IPS-20b (cell line): ENCODE measurements around the gene APBA3.

Experiments used
- H3K27ac ChIP-seq: one replicate; pipeline ENCODE4 v1.5.1; 2013; ENCODE audit warnings: low read length
- H3K27me3 ChIP-seq: 2 replicates; pipeline ENCODE4 v1.6.1; 2013; ENCODE audit warnings: mild to moderate bottlenecking, low read length, inconsistent platforms; ENCODE audit not compliant: insufficient read depth
- H3K36me3 ChIP-seq: 2 replicates; pipeline ENCODE4 v1.6.1; 2013; ENCODE audit warnings: low read depth, mild to moderate bottlenecking, inconsistent platforms, low read length, moderate library complexity; ENCODE audit not compliant: insufficient read depth
- H3K4me1 ChIP-seq: 2 replicates; pipeline ENCODE4 v1.6.1; 2013; ENCODE audit warnings: mild to moderate bottlenecking, control low read depth, inconsistent platforms, low read length, moderate library complexity; ENCODE audit not compliant: insufficient read depth
- H3K4me3 ChIP-seq: 2 replicates; pipeline ENCODE4 v1.5.1; 2013; ENCODE audit warnings: mild to moderate bottlenecking, low read length, inconsistent platforms
- H3K9ac ChIP-seq: 2 replicates; pipeline ENCODE4 v1.6.1; 2013; ENCODE audit warnings: low read depth, mild to moderate bottlenecking, inconsistent platforms, low read length, moderate library complexity
- H3K9me3 ChIP-seq: 2 replicates; pipeline ENCODE4 v1.6.1; 2013; ENCODE audit warnings: mild to moderate bottlenecking, low read depth, low read length, inconsistent platforms; ENCODE audit not compliant: insufficient read depth

The APBA3 gene, protein sequence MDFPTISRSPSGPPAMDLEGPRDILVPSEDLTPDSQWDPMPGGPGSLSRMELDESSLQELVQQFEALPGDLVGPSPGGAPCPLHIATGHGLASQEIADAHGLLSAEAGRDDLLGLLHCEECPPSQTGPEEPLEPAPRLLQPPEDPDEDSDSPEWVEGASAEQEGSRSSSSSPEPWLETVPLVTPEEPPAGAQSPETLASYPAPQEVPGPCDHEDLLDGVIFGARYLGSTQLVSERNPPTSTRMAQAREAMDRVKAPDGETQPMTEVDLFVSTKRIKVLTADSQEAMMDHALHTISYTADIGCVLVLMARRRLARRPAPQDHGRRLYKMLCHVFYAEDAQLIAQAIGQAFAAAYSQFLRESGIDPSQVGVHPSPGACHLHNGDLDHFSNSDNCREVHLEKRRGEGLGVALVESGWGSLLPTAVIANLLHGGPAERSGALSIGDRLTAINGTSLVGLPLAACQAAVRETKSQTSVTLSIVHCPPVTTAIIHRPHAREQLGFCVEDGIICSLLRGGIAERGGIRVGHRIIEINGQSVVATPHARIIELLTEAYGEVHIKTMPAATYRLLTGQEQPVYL

DNA sequence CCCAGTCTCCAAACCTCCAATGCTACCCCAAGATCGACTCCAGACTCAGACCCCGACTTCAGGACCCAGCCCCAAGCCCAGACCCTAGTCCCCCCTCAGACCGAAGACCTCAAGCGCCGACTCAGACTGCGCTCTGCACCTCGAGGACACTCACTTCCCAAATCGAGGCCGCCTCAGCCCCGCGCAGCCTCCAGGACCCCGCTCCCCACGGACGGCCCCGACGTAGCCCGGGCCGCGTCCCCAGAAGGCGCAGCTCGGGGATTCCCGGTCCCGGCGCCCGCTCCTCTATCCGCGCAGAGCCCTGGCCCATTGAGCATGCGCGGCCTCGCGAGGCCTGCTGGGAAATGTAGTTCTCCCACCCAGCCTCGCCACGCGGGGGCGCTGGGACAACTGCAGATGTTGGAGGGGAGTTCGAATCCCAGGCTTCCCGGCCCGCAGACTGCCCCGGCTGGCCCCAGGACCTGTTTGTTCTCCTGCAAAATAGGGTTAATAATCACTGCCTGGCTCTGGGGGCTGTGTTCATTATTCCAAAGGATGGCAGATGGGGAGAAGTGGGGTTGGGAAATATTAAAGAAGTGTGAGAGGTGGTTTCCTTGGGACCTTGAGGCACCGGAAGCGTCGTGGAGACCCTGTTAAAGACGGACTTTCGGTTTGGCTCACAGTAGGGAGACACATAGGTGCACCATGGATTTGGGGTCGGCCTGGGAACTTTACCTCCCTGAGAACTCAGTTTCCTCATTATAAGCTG is at the start of gene APBA3:
Gene APBA3, minus strand, starts transcription at position 311 of the 748 bp plus-strand sequence. CDS start 1,428 bp downstream, outside the sequence.
- Histone ChIP-seq H3K27me3 (no peaks in the 10 kb centered on the region), H3K4me1 (0 out of 2 replicates have a peak, but pooled peaks cover 4% of the 10 kb centered on the region), H3K9ac (peak within 1 kb of the TSS; percentile 97), H3K4me3 (peak within 1 kb of the TSS; percentile 98), H3K36me3 (peaks cover 20% of the 10 kb centered on the region; the same call in 1 of the 2 replicates), H3K27ac (peak within 1 kb of the TSS; percentile 92), H3K9me3 (no peaks in the 10 kb centered on the region)

DNA sequence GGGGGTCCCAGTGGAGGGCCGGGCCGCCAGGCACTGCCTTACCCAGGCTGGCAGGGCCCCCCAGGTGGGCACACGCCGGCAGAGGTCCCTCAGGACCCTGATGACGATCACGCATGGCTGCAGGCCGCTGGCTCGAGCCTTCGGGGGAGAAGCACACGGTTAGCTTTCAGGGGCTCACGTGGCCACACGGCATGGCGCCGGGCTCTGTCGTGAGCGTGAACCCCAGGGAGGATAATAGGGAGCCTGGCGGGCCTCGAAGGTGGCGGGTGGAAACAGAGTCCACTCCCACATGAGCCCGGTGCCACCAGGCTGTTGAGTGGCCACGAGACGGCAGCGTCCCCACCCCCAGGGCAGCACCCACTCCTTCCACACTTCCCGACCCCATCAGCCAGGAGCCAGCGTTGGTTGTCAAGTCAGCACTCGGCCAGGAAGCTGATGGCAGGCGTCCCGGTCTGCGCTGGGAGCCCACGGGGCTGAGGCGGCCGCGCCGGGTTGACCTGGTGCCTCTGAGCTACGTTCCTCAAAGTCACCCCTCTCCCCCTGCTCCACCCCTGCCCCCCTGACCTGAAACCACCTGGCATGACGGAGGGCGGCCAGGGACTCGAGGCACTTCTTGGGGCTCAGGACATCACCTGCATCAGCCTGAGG is 49.3 kb upstream of the APBA3 start:
- H3K4me3 ChIP-seq, result no peak overlapping the region
- no peak overlapping the region for H3K9ac ChIP-seq
- H3K27ac ChIP-seq, result no peak overlapping the region
- H3K9me3 ChIP-seq, result no peaks in the 10 kb centered on the region; the same call in 1 of the 2 replicates
- H3K27me3 ChIP-seq, result no peaks in the 10 kb centered on the region
- no peaks in the 10 kb centered on the region for H3K36me3 ChIP-seq
- no peaks in the 10 kb centered on the region for H3K4me1 ChIP-seq

DNA sequence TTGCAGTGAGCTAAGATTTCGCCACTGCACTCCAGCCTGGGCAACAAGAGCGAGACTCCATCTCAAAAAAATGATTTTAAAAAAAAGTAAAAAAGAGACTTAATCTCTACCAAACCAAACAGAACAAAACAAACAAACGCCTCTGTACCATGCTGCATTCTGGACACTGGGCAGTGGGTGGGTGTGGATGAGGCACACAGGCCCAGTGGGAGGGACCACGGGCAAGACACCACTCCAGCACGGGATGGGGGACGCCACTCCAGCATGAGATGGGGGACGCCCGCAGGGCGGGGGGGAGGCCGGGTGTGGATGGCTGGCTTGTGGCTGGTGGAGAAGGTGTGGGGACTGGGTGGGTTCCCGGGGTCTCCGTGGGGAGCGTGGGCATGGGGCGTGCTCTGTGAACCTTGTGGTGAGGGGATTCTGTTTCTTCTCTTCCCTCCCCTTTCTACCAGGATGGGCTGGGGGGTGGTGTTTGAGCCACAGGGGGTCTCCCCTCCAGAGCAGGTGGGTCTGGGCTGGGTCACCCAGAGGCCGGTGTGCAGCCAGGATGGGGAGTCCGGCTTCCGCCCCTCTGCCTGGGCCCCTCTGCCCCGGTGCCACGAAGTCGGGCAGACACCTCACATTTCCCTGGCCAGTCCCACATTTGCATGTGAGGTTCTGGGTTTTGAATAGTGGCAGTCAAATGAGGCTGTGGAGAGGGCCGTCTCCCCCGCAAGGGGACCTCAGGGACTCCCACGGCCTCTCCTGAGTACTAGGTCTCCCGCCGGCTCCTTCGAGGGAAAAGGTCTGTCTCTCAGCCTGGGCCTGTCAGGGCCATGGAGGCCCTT is 48.6 kb upstream of the APBA3 start:
- Histone ChIP-seq H3K27ac (no peak overlapping the region), H3K9ac (no peak overlapping the region)

DNA sequence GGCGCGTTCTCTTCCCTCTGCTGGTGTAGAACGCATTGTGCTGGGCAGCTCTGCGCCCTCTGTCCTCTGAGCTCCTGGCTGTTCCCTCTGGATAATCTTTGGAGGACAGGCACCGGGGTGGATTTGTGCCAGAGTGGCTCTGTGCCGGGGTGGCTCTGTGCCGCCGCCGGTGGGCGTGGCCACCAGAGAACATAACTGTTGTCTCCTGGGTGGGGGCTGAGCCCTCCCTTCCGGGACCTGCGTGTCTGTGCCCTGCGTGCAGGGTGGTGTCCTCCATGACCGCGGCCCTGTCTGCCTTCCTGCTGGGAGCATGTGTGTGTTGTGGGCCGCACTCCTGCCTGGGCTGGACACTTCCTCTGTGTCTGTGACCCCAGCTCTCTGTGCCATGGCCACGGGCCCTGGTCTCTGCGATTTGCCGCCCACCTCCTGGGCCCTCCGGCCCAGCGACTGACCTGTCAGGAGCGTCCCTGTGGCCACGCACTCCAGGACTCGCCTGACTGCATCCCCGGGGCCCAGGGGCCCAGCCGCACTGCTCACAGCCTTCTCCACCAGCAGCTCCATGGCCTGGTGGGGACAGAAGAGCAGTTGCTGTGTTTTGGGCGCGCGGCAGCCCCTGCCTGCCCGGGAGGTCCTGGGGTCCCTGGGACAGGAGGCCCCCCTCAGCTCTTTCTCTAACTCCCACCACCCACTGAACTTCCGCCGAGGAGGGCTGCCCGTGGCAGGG is 47.1 kb upstream of the APBA3 start:
- no peak overlapping the region for H3K4me3 ChIP-seq
- no peaks in the 10 kb centered on the region for H3K27me3 ChIP-seq
- no peaks in the 10 kb centered on the region; the same call in 1 of the 2 replicates for H3K9me3 ChIP-seq
- H3K4me1 ChIP-seq, result no peaks in the 10 kb centered on the region
- H3K9ac ChIP-seq, result no peak overlapping the region
- H3K27ac ChIP-seq, result no peak overlapping the region
- H3K36me3 ChIP-seq, result no peaks in the 10 kb centered on the region

More for the DNA sequence above, 48.6 kb upstream of the APBA3 start:
- no peaks in the 10 kb centered on the region for H3K36me3 ChIP-seq
- no peak overlapping the region for H3K4me3 ChIP-seq
- no peaks in the 10 kb centered on the region for H3K4me1 ChIP-seq
- H3K27me3 ChIP-seq, result no peaks in the 10 kb centered on the region
- no peaks in the 10 kb centered on the region; the same call in 1 of the 2 replicates for H3K9me3 ChIP-seq

DNA sequence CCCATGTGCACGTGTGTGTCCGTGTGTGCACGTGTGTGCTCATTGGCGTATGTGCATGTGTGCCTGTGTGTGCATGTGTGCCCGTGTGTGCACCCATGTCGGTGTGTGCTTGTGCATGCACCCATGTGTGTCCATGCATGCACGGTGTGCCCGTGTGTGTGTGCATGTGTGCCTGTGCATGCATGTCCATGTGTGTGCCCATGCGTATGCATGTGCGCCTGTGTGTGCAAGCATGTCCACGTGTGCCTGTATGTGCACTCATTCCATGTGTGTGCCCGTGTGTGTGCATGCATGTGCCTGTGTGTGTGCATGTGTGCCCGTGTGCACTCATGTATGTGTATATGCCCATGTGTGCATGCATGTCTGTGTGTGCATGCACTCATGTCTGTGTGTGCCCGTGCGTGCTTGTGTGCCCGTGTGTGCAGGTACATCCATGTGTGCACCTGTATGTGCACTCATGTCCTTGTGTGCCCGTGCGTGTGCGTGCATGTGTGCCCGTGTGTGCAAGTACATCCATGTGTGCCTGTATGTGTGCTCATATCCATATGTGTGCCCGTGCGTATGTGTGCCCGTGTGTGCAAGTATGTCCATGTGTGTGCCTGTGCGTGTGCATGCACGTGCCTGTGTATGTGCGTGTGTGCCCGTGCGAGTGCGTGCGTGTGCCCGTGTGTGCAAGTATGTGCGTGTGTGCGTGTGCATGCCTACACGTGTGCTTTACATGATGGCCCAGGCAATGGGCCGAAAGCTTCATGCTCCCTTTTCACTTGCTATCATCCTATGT is 46.3 kb upstream of the APBA3 start:
- H3K27me3 ChIP-seq, result peaks cover 4% of the 10 kb centered on the region; the same call in 1 of the 2 replicates
- H3K9me3 ChIP-seq, result no peaks in the 10 kb centered on the region; the same call in 1 of the 2 replicates
- H3K36me3 ChIP-seq, result no peaks in the 10 kb centered on the region
- H3K4me1 ChIP-seq, result no peaks in the 10 kb centered on the region
- no peak overlapping the region for H3K27ac ChIP-seq
- no peak overlapping the region for H3K4me3 ChIP-seq
- H3K9ac ChIP-seq, result no peak overlapping the region

DNA sequence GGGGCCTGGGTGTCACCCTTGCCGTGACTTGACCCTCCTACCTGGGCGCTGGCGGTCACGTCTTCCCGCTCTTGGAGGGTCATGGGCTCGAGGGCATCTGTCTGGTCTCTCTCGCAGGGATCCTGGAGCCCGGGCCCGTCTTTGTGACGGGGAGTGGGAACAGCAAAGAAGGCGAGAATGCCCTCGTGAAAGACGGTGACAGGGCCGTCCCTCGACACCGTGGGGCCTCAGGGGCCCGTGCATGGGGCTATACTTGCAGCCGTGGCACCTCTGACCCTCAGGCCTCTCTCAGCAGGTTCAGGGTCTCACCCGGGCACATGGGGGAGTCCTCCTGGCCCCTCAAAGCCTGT is 45.6 kb upstream of the APBA3 start:
- H3K27me3 ChIP-seq, result peaks cover 10% of the 10 kb centered on the region
- H3K27ac ChIP-seq, result no peak overlapping the region
- no peaks in the 10 kb centered on the region for H3K36me3 ChIP-seq
- no peak overlapping the region for H3K9ac ChIP-seq
- H3K9me3 ChIP-seq, result no peaks in the 10 kb centered on the region; the same call in 1 of the 2 replicates
- no peaks in the 10 kb centered on the region for H3K4me1 ChIP-seq
- no peak overlapping the region for H3K4me3 ChIP-seq

DNA sequence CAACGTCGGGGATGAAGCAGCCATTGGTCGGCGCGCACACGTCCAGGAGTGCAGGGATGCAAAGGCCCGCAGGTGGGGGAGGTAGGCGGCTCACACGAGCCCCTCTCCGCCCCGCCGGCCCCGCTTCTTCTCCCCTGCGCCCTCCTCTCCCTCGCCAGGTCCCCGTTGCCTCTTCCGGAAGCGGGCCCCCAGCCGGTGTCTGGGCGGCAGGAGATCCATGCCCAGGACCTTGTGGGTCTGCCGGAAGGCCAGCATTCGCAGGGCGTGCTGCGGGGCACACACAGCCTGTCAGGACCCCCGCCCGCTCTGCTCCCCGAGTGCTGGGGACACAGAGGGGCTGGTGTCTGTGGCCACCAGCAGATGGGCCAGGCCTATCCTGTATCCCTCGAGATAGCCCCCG is 44.4 kb upstream of the APBA3 start:
- H3K9me3 ChIP-seq, result no peaks in the 10 kb centered on the region; the same call in 1 of the 2 replicates
- peaks cover 23% of the 10 kb centered on the region for H3K27me3 ChIP-seq
- no peaks in the 10 kb centered on the region for H3K4me1 ChIP-seq
- no peak overlapping the region for H3K9ac ChIP-seq
- no peak overlapping the region for H3K27ac ChIP-seq
- H3K36me3 ChIP-seq, result no peaks in the 10 kb centered on the region
- H3K4me3 ChIP-seq, result no peak overlapping the region

DNA sequence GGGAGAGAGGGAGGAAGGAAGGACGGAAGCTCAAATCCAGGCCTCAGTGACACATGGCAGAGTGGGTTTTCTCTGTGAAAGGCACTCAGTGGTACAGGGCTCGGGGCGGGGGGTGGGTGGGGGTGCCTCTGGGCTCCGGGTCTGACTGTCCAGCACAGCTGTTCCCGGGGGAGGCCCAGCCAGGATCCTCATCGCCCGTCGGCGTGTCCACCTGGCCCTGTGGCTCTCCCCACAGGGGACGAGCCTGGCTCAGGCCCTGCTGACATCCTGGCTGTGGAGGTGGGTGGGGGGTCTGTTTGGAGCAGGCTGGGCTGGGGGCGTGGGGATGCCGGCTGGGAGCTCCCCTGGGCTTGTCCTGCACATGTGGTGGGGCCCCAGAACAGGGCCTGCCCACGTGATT is 42.9 kb upstream of the APBA3 start:
- no peak overlapping the region for H3K27ac ChIP-seq
- no peak overlapping the region for H3K9ac ChIP-seq
- H3K4me3 ChIP-seq, result no peak overlapping the region
- no peaks in the 10 kb centered on the region for H3K36me3 ChIP-seq
- H3K4me1 ChIP-seq, result no peaks in the 10 kb centered on the region
- H3K27me3 ChIP-seq, result peaks cover 33% of the 10 kb centered on the region
- H3K9me3 ChIP-seq, result no peaks in the 10 kb centered on the region; the same call in 1 of the 2 replicates

DNA sequence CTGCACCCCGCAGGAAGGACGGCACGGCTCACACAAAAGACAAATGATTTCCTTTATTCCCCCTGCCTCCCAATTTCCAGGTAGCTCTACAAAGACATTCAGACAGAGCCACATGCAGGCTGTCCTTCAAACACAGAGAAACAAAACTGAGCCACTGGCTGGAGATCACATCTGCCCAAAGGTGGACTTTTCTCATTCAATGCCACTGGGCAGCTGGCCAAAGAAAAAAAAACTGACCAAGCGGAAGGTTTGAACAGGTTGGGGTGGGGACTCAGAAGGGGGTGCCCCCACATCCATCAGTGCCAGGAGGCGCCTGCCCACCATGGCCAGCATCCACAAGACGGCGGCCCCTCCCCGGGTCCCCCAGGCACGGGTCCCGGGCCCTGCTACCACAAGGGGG is 42.5 kb upstream of the APBA3 start:
- no peaks in the 10 kb centered on the region for H3K4me1 ChIP-seq
- H3K9ac ChIP-seq, result no peak overlapping the region
- no peaks in the 10 kb centered on the region for H3K36me3 ChIP-seq
- peaks cover 33% of the 10 kb centered on the region for H3K27me3 ChIP-seq
- H3K27ac ChIP-seq, result no peak overlapping the region
- no peak overlapping the region for H3K4me3 ChIP-seq
- no peaks in the 10 kb centered on the region; the same call in 1 of the 2 replicates for H3K9me3 ChIP-seq
